Thoracic aorta (tissue), 2 donors: ENCODE data around the gene C2orf66. TPM values are rescaled to one million over a fixed set of nuclear protein-coding genes. Genes with fewer than 3 reads are reported as not detected.
A peak's percentile ranks its signal among the peaks of the same experiment; 100 is the strongest.

Experiments used
- ATAC-seq: fragments of 150-250 bp; one replicate; pipeline ENCODE4 v1.8.0; 2017; ENCODE audit warnings: low read depth; ENCODE audit not compliant: insufficient number of reproducible peaks, low FRiP score
- DNase-seq: peaks from one replicate; pipeline ENCODE4 v3.0.0-alpha.2; 2020; ENCODE audit warnings: low spot score
- H3K27ac ChIP-seq, 2 donors: fragments of 200-600 bp; sonication (generic); 1 replicate in 1 of 2; 2 replicates in 1 of 2; pipeline ENCODE4 v1.5.1; 2016; ENCODE audit warnings: mild to moderate bottlenecking in 2 of 2, moderate library complexity in 2 of 2
- H3K27me3 ChIP-seq: fragments of 200-600 bp; sonication (generic); replicated peaks from 2 replicates; pipeline ENCODE4 v1.6.0; 2016; ENCODE audit warnings: mild to moderate bottlenecking; ENCODE audit not compliant: insufficient read depth
- H3K36me3 ChIP-seq: fragments of 200-600 bp; sonication (generic); one replicate; pipeline ENCODE4 v1.5.1; 2016
- H3K4me1 ChIP-seq, 2 donors: fragments of 200-600 bp; sonication (generic); 1 replicate in 1 of 2; 2 replicates in 1 of 2; pipeline versions ENCODE4 v1.5.1 to v1.6.0; 2016; ENCODE audit warnings: low read depth in 2 of 2, mild to moderate bottlenecking in 1 of 2; ENCODE audit not compliant: control insufficient read depth in 1 of 2
- H3K4me3 ChIP-seq: fragments of 200-600 bp; sonication (generic); 2 replicates; pipeline ENCODE4 v1.5.1; 2016; ENCODE audit warnings: mild to moderate bottlenecking
- H3K9me3 ChIP-seq: fragments of 200-600 bp; sonication (generic); 2 replicates; pipeline ENCODE4 v1.5.1; 2016
- CTCF ChIP-seq: fragments of 200-600 bp; sonication (generic); IDR thresholded peaks from one replicate; pipeline ENCODE4 v1.5.1; 2019; ENCODE audit warnings: antibody characterized with exemption
- total RNA-seq, 2 donors: library from RNA; depleted of rRNA; stranded (reverse); fragments of >200 nt; gene quantifications; one replicate each; pipeline versions ENCODE4 v1.1.0 to v1.2.3, GENCODE V29; 2016

The C2orf66 gene
- total RNA-seq, 2 donors from 2014 or later, result not detected

DNA sequence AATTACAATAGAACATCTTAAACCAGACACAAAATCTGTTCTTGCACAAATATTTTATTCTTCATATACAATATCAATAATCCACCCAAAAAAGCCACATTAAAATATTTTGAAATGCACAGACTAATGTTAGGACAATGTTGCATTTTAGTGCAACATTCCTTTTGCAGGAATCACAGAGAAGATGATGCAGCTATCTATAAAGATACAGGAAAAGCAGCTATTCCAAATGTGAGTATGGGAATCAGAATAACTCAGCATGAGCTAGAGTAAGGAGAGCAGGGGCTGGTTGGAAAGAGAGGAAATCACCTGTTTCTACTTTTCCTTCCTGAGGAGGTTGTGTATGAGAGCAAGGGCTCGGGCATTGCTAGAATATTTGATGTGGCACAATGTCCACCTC is 4.8 kb downstream of the C2orf66 start:
- ATAC-seq, result no peak
- H3K9me3 ChIP-seq, result no peaks in the 10 kb centered on the region
- no peak overlapping the region for H3K4me3 ChIP-seq
- no peak for TF ChIP-seq CTCF
- H3K4me1 ChIP-seq, result peaks cover 0 to 5% of the 10 kb centered on the region in 2 donors
- H3K27ac ChIP-seq, result no peak overlapping the region
- no peak for DNase-seq
- H3K36me3 ChIP-seq, result no peaks in the 10 kb centered on the region
- no peaks in the 10 kb centered on the region for H3K27me3 ChIP-seq

DNA sequence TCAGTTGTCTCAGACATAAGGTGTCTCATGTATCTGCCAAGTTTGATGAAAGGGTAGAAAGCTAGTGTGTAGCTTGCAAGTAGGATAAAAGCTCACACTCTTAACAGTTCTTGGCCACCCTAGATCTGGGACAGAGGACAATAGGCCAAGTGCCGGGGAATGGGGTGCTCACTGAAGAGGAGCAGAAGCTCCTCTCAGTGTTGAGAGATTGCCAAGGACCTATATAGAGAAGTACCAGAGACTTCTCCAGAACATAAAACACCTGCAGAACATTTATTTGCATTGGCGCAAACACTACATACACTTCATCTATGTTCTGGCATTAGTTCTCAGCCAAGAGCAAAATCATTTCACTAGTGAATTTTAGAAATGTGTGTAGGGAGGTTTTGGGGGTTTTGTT is 6.8 kb downstream of the C2orf66 start:
- Histone ChIP-seq H3K27ac (no peak overlapping the region), H3K36me3 (no peaks in the 10 kb centered on the region), H3K4me3 (no peak overlapping the region), H3K4me1 (peaks cover 5 to 7% of the 10 kb centered on the region in 2 donors), H3K9me3 (no peaks in the 10 kb centered on the region), H3K27me3 (no peaks in the 10 kb centered on the region)
- no peak for ATAC-seq
- no peak for TF ChIP-seq CTCF
- no peak for DNase-seq

DNA sequence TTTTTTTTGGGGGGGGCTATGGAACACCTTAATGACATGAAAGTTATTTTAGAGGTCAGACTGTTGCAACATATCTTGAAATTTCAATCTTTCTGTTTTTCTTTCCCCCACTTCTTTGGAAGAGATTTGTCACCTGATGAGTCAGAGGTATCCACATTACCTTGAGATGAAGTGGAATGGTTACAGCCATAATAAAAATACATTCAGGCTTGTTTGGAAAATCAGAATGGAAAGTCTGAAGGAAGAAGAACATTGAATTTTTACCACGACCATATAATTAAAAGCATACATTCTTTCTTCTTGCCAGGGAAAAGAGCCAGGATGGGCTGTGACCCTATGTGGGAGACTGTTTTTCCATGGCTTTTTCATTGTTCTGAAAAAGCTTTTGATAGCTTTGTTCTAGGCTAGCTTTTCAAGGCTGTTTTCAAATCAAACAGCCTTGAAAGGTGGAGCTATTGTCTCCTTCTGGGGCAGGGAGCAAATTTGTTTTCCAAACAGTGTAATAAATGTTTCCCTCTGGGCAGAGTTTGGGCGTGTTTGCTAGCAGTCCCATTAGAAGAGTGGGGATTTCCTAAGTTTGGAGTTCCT is 7.4 kb downstream of the C2orf66 start:
- no peaks in the 10 kb centered on the region for H3K36me3 ChIP-seq
- H3K27ac ChIP-seq, result no peak overlapping the region
- no peaks in the 10 kb centered on the region for H3K27me3 ChIP-seq
- TF ChIP-seq CTCF, result no peak
- DNase-seq (no peak), ATAC-seq (no peak)
- H3K4me1 ChIP-seq, result peaks cover 5 to 7% of the 10 kb centered on the region in 2 donors
- no peaks in the 10 kb centered on the region for H3K9me3 ChIP-seq
- no peak overlapping the region for H3K4me3 ChIP-seq

DNA sequence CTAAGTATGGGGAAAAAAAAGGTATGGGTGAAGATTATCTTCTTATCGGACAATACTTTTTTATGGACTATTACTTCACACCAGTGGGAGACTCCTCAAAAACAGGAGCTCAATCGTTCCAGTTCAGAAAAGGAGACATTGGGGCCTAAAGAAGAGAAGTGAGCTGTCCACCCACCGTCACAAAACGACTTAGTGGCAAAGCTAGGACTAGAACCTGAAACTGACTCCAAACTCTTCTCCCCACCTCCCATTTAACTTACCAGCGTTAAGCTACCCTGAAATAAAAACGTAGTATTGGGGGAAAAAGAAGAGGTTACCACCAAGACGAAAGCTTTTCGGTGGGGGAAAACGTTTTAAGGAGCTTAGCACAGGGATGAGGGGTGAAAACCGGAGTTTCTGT is 10.2 kb downstream of the C2orf66 start:
- no peaks in the 10 kb centered on the region for H3K9me3 ChIP-seq
- no peak for DNase-seq
- H3K36me3 ChIP-seq, result peaks cover 8% of the 10 kb centered on the region
- ATAC-seq, result no peak
- peak overlapping the region; percentile 86 for H3K4me3 ChIP-seq
- H3K27ac ChIP-seq, result peak overlapping the region; percentile 65 to 67
- no peak for TF ChIP-seq CTCF
- peaks cover 5 to 7% of the 10 kb centered on the region in 2 donors for H3K4me1 ChIP-seq
- no peaks in the 10 kb centered on the region for H3K27me3 ChIP-seq

DNA sequence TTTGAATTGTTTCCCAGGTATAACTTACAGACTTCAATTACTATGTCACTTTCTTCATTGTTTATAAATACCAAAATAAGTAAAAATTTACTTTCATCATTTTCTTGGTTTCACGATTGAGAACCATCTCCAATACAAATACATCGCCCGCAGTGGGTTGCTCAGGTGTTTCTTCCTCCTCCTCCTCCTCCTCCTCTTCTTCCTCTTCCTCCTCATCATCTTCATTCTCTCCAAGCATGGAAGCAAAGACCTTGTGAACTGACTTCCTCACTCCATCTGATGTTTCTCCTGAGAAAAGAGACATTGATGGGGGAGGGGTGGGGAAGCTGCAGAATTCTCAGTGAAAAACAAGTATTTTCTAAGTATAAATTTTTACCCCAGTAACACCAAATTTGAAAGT is 16.3 kb downstream of the C2orf66 start:
- Histone ChIP-seq H3K4me3 (no peak overlapping the region), H3K4me1 (no peaks in the 10 kb centered on the region), H3K27ac (no peak overlapping the region), H3K36me3 (peaks cover 28% of the 10 kb centered on the region), H3K9me3 (no peaks in the 10 kb centered on the region), H3K27me3 (no peaks in the 10 kb centered on the region)
- no peak for ATAC-seq
- TF ChIP-seq CTCF, result no peak
- DNase-seq, result no peak
